Activated T-helper 1 cell treated with anti-CD3 and anti-CD28 coated beads, Interleukin-12 subunit alpha, Interleukin-12 subunit beta, Interleukin-2, Interleukin-4 antibody, amounts not matched to agents 30 ng/mL and 10 ng/mL and 1 ng/mL, durations not matched to agents 14 hours and 24 hours and 36 hours (primary cell): ENCODE data around the gene PAQR3. TPM values are rescaled to one million over a fixed set of nuclear protein-coding genes. Genes with fewer than 3 reads are reported as not detected.

Experiments used
- DNase-seq: peaks from one replicate; pipeline ENCODE4 v3.0.0; 2021; ENCODE audit warnings: low spot score
- H3K27ac Mint-ChIP-seq: one replicate; pipeline ENCODE4 v1.8.0; 2021; ENCODE audit warnings: mild to moderate bottlenecking, mixed read lengths
- H3K27me3 Mint-ChIP-seq: one replicate; pipeline ENCODE4 v1.8.0; 2022; ENCODE audit warnings: mild to moderate bottlenecking, moderate library complexity, mixed read lengths; ENCODE audit not compliant: insufficient read depth
- H3K36me3 Mint-ChIP-seq: one replicate; pipeline ENCODE4 v1.8.0; 2021; ENCODE audit warnings: low read depth, mixed read lengths
- H3K4me1 Mint-ChIP-seq: one replicate; pipeline ENCODE4 v1.8.0; 2021; ENCODE audit warnings: low read depth, mixed read lengths
- H3K4me3 Mint-ChIP-seq: one replicate; pipeline ENCODE4 v1.8.0; 2021; ENCODE audit warnings: mild to moderate bottlenecking, moderate library complexity, mixed read lengths
- H3K9me3 Mint-ChIP-seq: one replicate; pipeline ENCODE4 v1.8.0; 2021; ENCODE audit warnings: mixed read lengths
- intact Hi-C: fragments of 100-400 bp; cut with micrococcal nuclease; formaldehyde crosslinking; loops from one replicate; pipeline ENCODE4 v1.15.1; 2024
- total RNA-seq: library from RNA; stranded (reverse); gene quantifications from 2 replicates; pipeline ENCODE4 v1.2.3, GENCODE V29; 2022

The PAQR3 gene
- total RNA-seq, 1 donor from 2014 or later: 19.8 TPM

- no peak overlapping the region for H3K27ac Mint-ChIP-seq
- intact Hi-C loops: loop anchor here (10.0 kb wide), 1 partner anchor 1365 kb away; no protein-coding TSS in a partner anchor
- no peak overlapping the region for H3K4me3 Mint-ChIP-seq
- DNase-seq: no peak
- H3K27me3 Mint-ChIP-seq: peaks cover 52% of the 10 kb centered on the region
- H3K36me3 Mint-ChIP-seq: no peaks in the 10 kb centered on the region
- H3K9me3 Mint-ChIP-seq: no peaks in the 10 kb centered on the region
- H3K4me1 Mint-ChIP-seq: no peaks in the 10 kb centered on the region
Observed at GRCh38 chr4:78949735-78950134, 10.5 kb upstream of the PAQR3 start.

DNA sequence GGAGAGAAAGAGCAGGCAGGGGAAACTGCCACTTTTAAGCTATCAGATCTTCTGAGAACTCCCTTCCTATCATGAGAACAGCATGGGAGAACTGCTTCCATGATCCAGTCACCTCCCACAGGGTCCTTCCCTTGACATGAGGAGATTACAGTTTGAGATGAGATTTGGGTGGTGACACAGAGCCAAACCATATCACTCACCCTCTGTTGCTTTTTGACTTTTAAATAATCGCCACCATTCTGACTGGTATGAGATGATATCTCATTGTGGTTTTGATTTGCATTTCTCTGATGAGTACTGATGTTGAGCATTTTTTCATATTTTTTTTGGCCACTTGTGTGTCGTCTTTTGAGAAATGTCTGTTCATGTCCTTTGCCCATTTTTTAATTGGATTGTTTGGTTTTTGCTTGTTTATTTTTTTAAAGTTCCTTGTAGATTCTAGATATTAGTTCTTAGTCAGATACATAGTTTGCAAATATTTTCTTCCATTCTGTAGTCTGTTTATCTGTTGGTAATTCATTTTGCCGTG, 6.5 kb upstream of the PAQR3 start:
- H3K4me3 Mint-ChIP-seq: no peak overlapping the region

DNA sequence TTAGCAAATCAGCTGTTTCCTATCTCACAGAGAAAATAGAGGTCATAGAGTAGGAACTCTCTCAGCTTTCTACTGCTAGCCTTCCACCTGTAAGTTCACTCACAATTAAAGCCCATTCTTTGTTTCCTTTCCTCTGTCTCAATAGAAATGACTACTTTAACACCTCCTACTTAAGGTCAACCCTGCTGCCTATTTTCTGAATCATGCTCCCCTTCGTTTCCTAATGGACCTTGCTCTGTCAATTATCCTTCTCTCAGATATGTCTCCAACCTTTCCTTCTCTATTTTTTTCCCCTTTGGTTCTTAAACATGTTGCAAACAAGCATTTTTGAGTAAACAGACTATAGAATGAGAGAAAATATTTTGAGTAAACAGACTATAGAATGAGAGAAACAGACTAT, 5.1 kb upstream of the PAQR3 start:
- H3K4me1 Mint-ChIP-seq: peaks cover 22% of the 10 kb centered on the region
- H3K36me3 Mint-ChIP-seq: no peaks in the 10 kb centered on the region
- DNase-seq: no peak
- intact Hi-C loops: loop anchor here (5.0 to 10.0 kb wide), 4 partner anchors 1113 to 1360 kb away; no protein-coding TSS in a partner anchor
- no peak overlapping the region for H3K27ac Mint-ChIP-seq
- H3K4me3 Mint-ChIP-seq: no peak overlapping the region
- H3K27me3 Mint-ChIP-seq: peaks cover 44% of the 10 kb centered on the region
- no peaks in the 10 kb centered on the region for H3K9me3 Mint-ChIP-seq

More for the DNA sequence above, 6.5 kb upstream of the PAQR3 start:
- no peaks in the 10 kb centered on the region for H3K36me3 Mint-ChIP-seq
- peaks cover 11% of the 10 kb centered on the region for H3K4me1 Mint-ChIP-seq
- no peaks in the 10 kb centered on the region for H3K9me3 Mint-ChIP-seq
- H3K27me3 Mint-ChIP-seq: peaks cover 54% of the 10 kb centered on the region
- intact Hi-C loops: loop anchor here (10.0 kb wide), 1 partner anchor 1361 kb away; no protein-coding TSS in a partner anchor
- H3K27ac Mint-ChIP-seq: no peak overlapping the region
- DNase-seq: no peak

GRCh38 chr4:78940752-78941151, 1.5 kb upstream of the PAQR3 start:
- no peak overlapping the region for H3K4me3 Mint-ChIP-seq
- H3K27ac Mint-ChIP-seq: no peak overlapping the region
- H3K9me3 Mint-ChIP-seq: no peaks in the 10 kb centered on the region
- peaks cover 19% of the 10 kb centered on the region for H3K27me3 Mint-ChIP-seq
- intact Hi-C loops: loop anchor here (1.0 to 10.0 kb wide), 6 partner anchors 283 to 1356 kb away; no protein-coding TSS in a partner anchor
- no peak for DNase-seq
- H3K4me1 Mint-ChIP-seq: peaks cover 50% of the 10 kb centered on the region
- H3K36me3 Mint-ChIP-seq: peaks cover 6% of the 10 kb centered on the region

GRCh38 chr4:78939667-78940008, 400 bp upstream of the PAQR3 start:
- intact Hi-C loops: loop anchor here (1.0 to 10.0 kb wide), 11 partner anchors 163 to 1355 kb away; partner anchors contain the start of genes ANTXR2, ANXA3 and BMP2K
- Mint-ChIP-seq H3K9me3 (no peaks in the 10 kb centered on the region), H3K4me3 (peak overlapping the region; percentile 80), H3K27me3 (peaks cover 16% of the 10 kb centered on the region), H3K4me1 (peaks cover 52% of the 10 kb centered on the region), H3K27ac (peak overlapping the region; percentile 57), H3K36me3 (peaks cover 9% of the 10 kb centered on the region)
- no peak for DNase-seq

GRCh38 chr4:78938474-78938867, 767 bp downstream of the PAQR3 start:
- peak overlapping the region; percentile 88 for H3K27ac Mint-ChIP-seq
- peak overlapping the region; percentile 97 for H3K4me3 Mint-ChIP-seq
- peaks cover 13% of the 10 kb centered on the region for H3K36me3 Mint-ChIP-seq
- H3K9me3 Mint-ChIP-seq: no peaks in the 10 kb centered on the region
- peaks cover 46% of the 10 kb centered on the region for H3K4me1 Mint-ChIP-seq
- peaks cover 11% of the 10 kb centered on the region for H3K27me3 Mint-ChIP-seq
- no peak for DNase-seq
- intact Hi-C loops: loop anchor here (5.0 to 10.0 kb wide), 4 partner anchors 386 to 1134 kb away; partner anchors contain the start of genes ANTXR2 and ANXA3

GRCh38 chr4:78937837-78938236, 1.4 kb downstream of the PAQR3 start:
- peaks cover 16% of the 10 kb centered on the region for H3K36me3 Mint-ChIP-seq
- H3K27ac Mint-ChIP-seq: no peak overlapping the region
- no peaks in the 10 kb centered on the region for H3K9me3 Mint-ChIP-seq
- peaks cover 6% of the 10 kb centered on the region for H3K27me3 Mint-ChIP-seq
- H3K4me3 Mint-ChIP-seq: peak overlapping the region; percentile 97
- intact Hi-C loops: loop anchor here (2.0 to 10.0 kb wide), 5 partner anchors 386 to 1603 kb away; partner anchors contain the start of genes ANTXR2 and ANXA3
- peaks cover 46% of the 10 kb centered on the region for H3K4me1 Mint-ChIP-seq
- DNase-seq: no peak

GRCh38 chr4:78936989-78937388, 2.2 kb downstream of the PAQR3 start:
- H3K27me3 Mint-ChIP-seq: peaks cover 2% of the 10 kb centered on the region
- peaks cover 46% of the 10 kb centered on the region for H3K4me1 Mint-ChIP-seq
- H3K4me3 Mint-ChIP-seq: no peak overlapping the region
- intact Hi-C loops: loop anchor here (2.0 to 10.0 kb wide), 5 partner anchors 385 to 1604 kb away; partner anchors contain the start of genes ANTXR2 and ANXA3
- no peak for DNase-seq
- H3K36me3 Mint-ChIP-seq: peaks cover 19% of the 10 kb centered on the region
- no peaks in the 10 kb centered on the region for H3K9me3 Mint-ChIP-seq
- H3K27ac Mint-ChIP-seq: no peak overlapping the region

DNA sequence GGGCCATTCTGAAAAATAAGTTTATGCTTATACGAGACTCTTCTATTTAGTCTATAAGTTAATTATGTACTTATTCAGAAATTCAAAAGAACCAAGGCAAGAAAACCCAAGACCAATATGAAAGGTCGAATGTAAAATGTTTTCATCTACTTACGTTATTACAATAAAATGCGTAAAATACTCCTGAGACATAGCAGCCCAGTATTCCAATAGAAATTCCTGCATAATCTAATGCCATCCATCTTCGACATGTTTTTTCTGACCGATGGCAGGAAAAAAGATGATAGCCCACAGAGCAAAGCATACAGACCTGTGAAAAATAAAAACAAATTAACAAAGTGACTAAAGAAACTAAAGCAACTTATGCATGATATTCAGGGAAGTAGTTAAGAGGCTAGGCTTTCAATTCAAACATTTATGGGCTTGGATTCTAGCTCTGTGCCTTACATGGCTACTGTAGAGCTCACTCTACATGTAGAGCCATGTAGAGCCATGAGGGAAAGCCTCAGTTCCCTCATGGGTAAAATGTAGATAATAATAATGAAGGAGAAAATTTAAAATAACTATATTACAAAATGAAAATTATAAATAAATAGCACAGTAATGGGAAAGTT, 9.1 kb downstream of the PAQR3 start:
- Mint-ChIP-seq H3K27ac (no peak overlapping the region), H3K27me3 (no peaks in the 10 kb centered on the region), H3K9me3 (no peaks in the 10 kb centered on the region), H3K36me3 (peaks cover 36% of the 10 kb centered on the region), H3K4me3 (no peak overlapping the region), H3K4me1 (peaks cover 8% of the 10 kb centered on the region)
- DNase-seq: no peak
- intact Hi-C loops: loop anchor here (10.0 kb wide), 1 partner anchor 1065 kb away; no protein-coding TSS in a partner anchor

DNA sequence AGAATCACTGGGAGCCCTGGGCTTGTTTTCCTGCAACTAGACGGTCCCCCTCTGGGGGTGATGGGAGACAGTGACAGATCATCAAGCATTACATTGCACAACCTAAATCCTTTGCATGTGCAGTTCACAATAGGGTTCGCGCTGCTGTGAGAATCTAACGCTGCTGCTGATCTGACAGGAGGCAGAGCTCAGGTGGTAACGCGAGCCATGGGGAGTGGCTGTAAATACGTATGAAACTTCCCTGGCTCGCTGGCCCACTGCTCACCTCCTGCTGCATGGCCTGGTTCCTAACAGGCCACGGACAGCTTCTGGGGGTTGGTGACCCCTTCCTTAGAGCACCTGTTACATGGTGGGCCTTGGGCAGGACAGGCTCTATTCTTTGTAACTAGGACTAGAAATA, 10.4 kb downstream of the PAQR3 start:
- H3K27ac Mint-ChIP-seq: no peak overlapping the region
- H3K4me3 Mint-ChIP-seq: no peak overlapping the region
- H3K4me1 Mint-ChIP-seq: peaks cover 10% of the 10 kb centered on the region
- H3K9me3 Mint-ChIP-seq: no peaks in the 10 kb centered on the region
- peaks cover 28% of the 10 kb centered on the region for H3K36me3 Mint-ChIP-seq
- intact Hi-C loops: no loop called here
- DNase-seq: no peak
- no peaks in the 10 kb centered on the region for H3K27me3 Mint-ChIP-seq

DNA sequence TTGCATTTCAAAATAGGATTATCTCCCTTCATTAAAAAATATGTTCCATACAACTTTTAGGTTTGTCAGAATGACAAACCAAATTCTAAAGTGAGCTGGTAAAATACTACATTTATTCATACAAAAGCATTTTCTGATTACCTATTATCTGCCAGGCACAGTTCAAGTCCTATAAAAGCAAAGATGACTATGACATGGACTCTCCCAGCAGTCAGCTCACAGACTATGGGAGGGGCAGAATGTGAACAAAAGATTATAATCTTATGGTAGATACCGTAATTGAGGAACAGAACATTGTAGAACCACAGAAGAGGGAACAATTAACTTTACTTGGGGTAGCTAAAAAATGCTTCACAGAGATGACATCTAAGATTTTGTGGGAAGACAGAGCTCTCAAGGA, 12.4 kb downstream of the PAQR3 start:
- Mint-ChIP-seq H3K9me3 (no peaks in the 10 kb centered on the region), H3K4me1 (peaks cover 16% of the 10 kb centered on the region), H3K4me3 (no peak overlapping the region), H3K36me3 (peaks cover 22% of the 10 kb centered on the region), H3K27me3 (no peaks in the 10 kb centered on the region), H3K27ac (no peak overlapping the region)
- no peak for DNase-seq
- intact Hi-C loops: no loop called here

DNA sequence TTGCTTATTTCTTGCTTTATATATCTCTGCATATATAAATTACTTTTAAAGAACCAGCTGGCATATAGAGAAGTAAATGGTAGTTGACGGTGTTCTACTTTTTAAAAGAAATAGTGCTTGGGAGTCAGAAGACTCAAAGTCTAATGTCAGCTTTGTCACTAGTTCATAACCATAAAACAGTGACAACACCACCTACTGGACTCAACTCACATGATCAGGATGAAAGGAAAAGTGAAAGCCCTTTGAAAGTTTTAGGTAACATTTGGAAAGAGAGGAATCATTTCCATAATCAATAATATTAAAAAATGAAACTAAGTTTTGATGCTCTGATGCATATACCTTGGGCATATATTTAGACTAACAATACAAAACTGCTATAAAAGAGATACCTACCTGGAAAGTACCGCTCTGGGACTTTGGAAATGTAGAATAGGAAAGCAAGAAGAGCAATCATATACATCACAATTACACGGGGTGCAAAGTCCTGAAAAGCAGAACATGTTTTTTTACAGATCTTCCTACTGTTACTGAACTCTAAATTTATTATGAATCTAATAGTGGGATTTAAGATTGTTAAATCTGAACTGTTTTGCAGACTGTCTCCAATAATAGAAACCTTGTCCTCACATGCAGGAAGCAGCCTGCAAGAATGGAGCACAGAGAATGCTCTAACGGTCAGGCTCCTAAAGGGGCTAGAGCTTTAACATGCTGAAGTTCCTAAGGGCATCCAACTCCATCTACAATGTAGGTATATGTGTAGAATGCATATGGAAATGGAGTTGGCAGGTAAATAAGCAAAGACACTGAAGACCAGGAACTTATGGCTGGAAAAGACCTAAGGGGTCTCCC, 15.6 kb downstream of the PAQR3 start:
- intact Hi-C loops: no loop called here
- Mint-ChIP-seq H3K4me3 (no peak overlapping the region), H3K4me1 (peaks cover 16% of the 10 kb centered on the region), H3K27ac (no peak overlapping the region), H3K9me3 (no peaks in the 10 kb centered on the region), H3K27me3 (no peaks in the 10 kb centered on the region), H3K36me3 (peaks cover 18% of the 10 kb centered on the region)
- DNase-seq: no peak

- no peak for DNase-seq
- Mint-ChIP-seq H3K27me3 (no peaks in the 10 kb centered on the region), H3K36me3 (peaks cover 15% of the 10 kb centered on the region), H3K4me3 (no peak overlapping the region), H3K9me3 (no peaks in the 10 kb centered on the region), H3K4me1 (peaks cover 12% of the 10 kb centered on the region), H3K27ac (no peak overlapping the region)
- intact Hi-C loops: no loop called here
Observed at GRCh38 chr4:78922207-78922606, 17.0 kb downstream of the PAQR3 start.
